ENCODE data around the gene TSHZ2.

DNA sequence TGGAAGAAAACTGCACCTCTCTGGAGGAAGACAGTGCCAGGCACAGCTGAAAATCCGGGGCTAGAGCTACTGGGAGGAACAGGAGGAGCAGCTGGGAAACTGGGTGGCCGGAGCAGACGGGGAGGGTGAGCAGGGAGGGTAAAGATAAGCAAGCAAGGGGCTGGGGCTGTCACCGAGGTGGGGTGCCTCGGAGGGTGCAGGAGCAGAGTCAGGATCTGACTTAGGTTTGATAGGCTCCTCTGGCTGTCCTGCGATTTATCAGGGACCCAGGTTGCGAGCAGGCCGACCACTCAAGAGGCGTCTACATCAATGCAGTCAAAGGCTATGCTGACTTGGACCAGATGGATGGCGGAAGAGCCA, 12.3 kb downstream of the TSHZ2 start:
- no peak for TF ChIP-seq RAD21 (IDR thresholded peaks at IDR 0.05; ENCODE audit: low read depth)
- no peak for TF ChIP-seq EZH2 (IDR thresholded peaks at IDR 0.05)
- TF ChIP-seq, protein P1, sequence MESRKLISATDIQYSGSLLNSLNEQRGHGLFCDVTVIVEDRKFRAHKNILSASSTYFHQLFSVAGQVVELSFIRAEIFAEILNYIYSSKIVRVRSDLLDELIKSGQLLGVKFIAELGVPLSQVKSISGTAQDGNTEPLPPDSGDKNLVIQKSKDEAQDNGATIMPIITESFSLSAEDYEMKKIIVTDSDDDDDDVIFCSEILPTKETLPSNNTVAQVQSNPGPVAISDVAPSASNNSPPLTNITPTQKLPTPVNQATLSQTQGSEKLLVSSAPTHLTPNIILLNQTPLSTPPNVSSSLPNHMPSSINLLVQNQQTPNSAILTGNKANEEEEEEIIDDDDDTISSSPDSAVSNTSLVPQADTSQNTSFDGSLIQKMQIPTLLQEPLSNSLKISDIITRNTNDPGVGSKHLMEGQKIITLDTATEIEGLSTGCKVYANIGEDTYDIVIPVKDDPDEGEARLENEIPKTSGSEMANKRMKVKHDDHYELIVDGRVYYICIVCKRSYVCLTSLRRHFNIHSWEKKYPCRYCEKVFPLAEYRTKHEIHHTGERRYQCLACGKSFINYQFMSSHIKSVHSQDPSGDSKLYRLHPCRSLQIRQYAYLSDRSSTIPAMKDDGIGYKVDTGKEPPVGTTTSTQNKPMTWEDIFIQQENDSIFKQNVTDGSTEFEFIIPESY (IDR thresholded peaks at IDR 0.05; ENCODE audit: extremely low read depth, insufficient replicate concordance, low read length) = no peak
- no peak for TF ChIP-seq POLR2A (IDR thresholded peaks at IDR 0.05; ENCODE audit: borderline replicate concordance, extremely low read depth, insufficient read depth, insufficient read length)

Data from HCT116 (cell line).